Activated CD8-positive, alpha-beta T cell treated with anti-CD3 and anti-CD28 coated beads for 36 hours (primary cell): ENCODE measurements around the gene ZFYVE27. TPM values are rescaled to one million over a fixed set of nuclear protein-coding genes. Genes with fewer than 3 reads are reported as not detected.

Experiments
- ATAC-seq: fragments of 200-7000 bp; cut with Tn5 transposase; one replicate; pipeline ENCODE4 v1.10.0; 2021; ENCODE audit warnings: mild to moderate bottlenecking, moderate library complexity
- CTCF ChIA-PET: fragments of 350-600 bp; sonication (Branson Sonifier 250); formaldehyde crosslinking; loops from one replicate; lab custom pipeline; 2021; ENCODE audit warnings: antibody characterized with exemption; lab: Charles Lee
- POLR2A ChIA-PET: fragments of 350-600 bp; sonication (Branson Sonifier 250); formaldehyde crosslinking; loops from one replicate; lab custom pipeline; 2021; ENCODE audit warnings: antibody characterized with exemption; lab: Charles Lee
- DNase-seq: peaks from one replicate; pipeline ENCODE4 v3.0.0-alpha.2; 2020
- H3K27ac Mint-ChIP-seq: one replicate; pipeline ENCODE4 v1.8.0; 2021; ENCODE audit warnings: mild to moderate bottlenecking, mixed read lengths
- H3K27me3 Mint-ChIP-seq: one replicate; pipeline ENCODE4 v1.8.0; 2021; ENCODE audit warnings: mixed read lengths
- H3K36me3 Mint-ChIP-seq: one replicate; pipeline ENCODE4 v1.8.0; 2021; ENCODE audit warnings: low read depth, mixed read lengths
- H3K4me1 Mint-ChIP-seq: one replicate; pipeline ENCODE4 v1.8.0; 2021; ENCODE audit warnings: low read depth, mixed read lengths
- H3K4me3 Mint-ChIP-seq: one replicate; pipeline ENCODE4 v1.8.0; 2021; ENCODE audit warnings: mild to moderate bottlenecking, moderate library complexity, mixed read lengths
- H3K9me3 Mint-ChIP-seq: one replicate; pipeline ENCODE4 v1.8.0; 2021; ENCODE audit warnings: mixed read lengths
- intact Hi-C: fragments of 100-400 bp; cut with micrococcal nuclease; formaldehyde crosslinking; loops from one replicate; pipeline ENCODE4 v1.10.0; 2022
- total RNA-seq, 2 experiments: library from RNA; stranded (reverse); gene quantifications; one replicate each; pipeline ENCODE4 v1.2.3, GENCODE V29; 2021
- TF ChIP-seq, protein P1 (sequence below): fragments of 200-600 bp; IDR thresholded peaks from one replicate; pipeline ENCODE4 v1.8.0; 2022; ENCODE audit warnings: antibody characterized with exemption, mild to moderate bottlenecking

ZFYVE27 gene
- total RNA-seq, 2 experiments from 2014 or later, result 18.1 to 20.1 TPM

DNA sequence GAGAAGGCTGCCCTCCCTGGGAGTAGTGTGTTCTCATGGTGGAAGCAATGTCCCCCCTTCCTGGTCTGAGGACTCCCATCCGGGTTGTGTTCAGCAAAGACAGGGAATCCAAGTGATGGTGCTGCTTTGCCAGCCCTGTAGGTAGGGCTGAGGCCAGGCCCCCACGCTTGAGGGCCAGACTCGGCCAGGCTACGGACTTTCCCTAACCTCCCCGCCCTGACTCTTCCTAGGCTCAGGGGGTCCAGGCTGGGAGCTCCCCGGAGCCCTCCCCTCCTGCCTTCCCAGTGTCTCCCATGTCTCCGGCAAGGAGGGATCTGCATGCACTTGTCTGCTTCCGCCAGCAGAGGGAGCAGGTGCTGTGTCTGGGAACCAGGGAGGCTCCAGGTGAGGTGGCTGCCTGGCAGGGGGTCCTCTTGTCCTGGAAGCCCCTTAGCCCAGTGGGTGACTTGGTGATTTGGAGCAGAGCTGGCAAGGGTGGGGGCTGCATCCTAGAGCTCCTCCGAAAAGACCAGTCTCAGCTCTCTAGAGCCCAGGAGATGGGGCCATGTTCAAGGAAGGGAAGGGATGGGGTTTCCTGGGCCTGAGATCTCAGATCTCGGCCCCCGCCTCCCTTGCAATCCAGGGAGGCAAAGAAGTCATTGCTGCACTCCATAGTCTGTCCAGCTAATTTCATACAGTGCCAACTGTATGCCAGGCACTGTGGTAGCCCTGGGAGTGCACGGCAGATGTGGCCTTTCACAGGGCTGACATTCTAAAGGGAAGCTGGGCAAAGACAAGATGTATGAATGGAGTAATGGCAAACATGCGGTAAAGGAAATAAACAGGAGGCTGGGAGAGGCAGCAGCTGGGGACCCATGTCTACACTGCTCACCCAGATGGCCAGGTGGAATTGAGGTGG is 55.1 kb downstream of the ZFYVE27 start:
- ChIA-PET POLR2A (interaction anchor here (1.2 to 1.8 kb wide), 2 partner anchors 47 to 78 kb away, joined by 3 to 6 read pairs; no protein-coding TSS in a partner anchor), CTCF (interaction anchor here (0.6 to 9.3 kb wide), 34 partner anchors 10 to 253 kb away, joined by 3 to 232 read pairs (median 4); partner anchors contain the start of genes GOLGA7B, SFRP5 and ZFYVE27)
- TF ChIP-seq, protein P1, sequence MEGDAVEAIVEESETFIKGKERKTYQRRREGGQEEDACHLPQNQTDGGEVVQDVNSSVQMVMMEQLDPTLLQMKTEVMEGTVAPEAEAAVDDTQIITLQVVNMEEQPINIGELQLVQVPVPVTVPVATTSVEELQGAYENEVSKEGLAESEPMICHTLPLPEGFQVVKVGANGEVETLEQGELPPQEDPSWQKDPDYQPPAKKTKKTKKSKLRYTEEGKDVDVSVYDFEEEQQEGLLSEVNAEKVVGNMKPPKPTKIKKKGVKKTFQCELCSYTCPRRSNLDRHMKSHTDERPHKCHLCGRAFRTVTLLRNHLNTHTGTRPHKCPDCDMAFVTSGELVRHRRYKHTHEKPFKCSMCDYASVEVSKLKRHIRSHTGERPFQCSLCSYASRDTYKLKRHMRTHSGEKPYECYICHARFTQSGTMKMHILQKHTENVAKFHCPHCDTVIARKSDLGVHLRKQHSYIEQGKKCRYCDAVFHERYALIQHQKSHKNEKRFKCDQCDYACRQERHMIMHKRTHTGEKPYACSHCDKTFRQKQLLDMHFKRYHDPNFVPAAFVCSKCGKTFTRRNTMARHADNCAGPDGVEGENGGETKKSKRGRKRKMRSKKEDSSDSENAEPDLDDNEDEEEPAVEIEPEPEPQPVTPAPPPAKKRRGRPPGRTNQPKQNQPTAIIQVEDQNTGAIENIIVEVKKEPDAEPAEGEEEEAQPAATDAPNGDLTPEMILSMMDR, result peak; percentile 96
- ATAC-seq (peak; percentile 77), DNase-seq (peak; percentile 80)
- Mint-ChIP-seq H3K4me3 (no peak overlapping the region), H3K27me3 (no peaks in the 10 kb centered on the region), H3K4me1 (peaks cover 16% of the 10 kb centered on the region), H3K9me3 (peaks cover 4% of the 10 kb centered on the region), H3K36me3 (peaks cover 2% of the 10 kb centered on the region), H3K27ac (peak overlapping the region; percentile 58)
- intact Hi-C loops, result loop anchor here (2.0 to 10.0 kb wide), 2 partner anchors 77 to 253 kb away; no protein-coding TSS in a partner anchor

DNA sequence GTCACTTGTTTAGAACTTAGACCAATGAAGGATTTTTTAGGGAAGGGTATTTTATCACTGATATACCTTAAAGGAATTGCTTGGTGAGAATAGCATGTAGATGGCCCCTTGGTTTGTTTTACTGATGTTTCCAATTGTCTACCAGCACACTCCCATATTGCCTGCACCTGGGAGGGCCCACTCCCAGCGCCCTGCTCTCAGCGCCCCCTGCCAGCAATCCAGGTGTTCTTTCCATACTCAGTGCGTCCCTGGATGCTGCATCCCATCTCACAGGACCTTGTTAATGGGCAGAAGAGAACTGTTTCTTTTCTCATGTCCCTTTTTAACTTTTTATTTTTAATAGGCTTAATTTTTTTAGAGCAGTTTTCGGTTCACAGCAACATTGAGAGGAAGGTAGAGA is 59.0 kb downstream of the ZFYVE27 start:
- H3K27me3 Mint-ChIP-seq, result no peaks in the 10 kb centered on the region

DNA sequence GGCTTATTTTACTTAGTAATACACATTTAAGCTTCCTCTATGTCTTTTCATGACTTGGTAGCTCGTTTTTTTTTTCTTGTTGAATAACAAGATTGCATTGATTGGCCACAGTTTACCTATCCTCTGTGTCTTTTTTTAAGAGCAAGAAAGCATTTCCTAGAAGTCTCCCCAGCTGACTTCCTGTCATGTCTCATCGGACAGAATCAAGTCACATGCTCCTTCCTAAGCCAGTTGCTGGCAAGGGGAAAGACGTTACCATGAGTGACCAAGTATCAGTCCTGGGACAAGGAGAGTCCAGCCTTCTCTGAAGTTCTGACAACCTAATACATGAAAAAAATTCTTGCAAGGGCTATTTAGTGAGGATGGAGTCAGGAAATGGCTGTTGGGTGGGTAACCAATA is 59.7 kb downstream of the ZFYVE27 start:
- TF ChIP-seq, protein P1, result no peak
- DNase-seq (peak; percentile 63), ATAC-seq (peak; percentile 89)
- H3K4me3 Mint-ChIP-seq, result peak overlapping the region; percentile 58
- CTCF ChIA-PET, result interaction anchor here (1.0 to 9.3 kb wide), 4 partner anchors 47 to 120 kb away, joined by 3 to 232 read pairs (median 4); partner anchors contain the start of gene GOLGA7B
- peaks cover 7% of the 10 kb centered on the region for H3K36me3 Mint-ChIP-seq
- intact Hi-C loops, result loop anchor here (5.0 to 10.0 kb wide), 2 partner anchors 56 to 248 kb away; no protein-coding TSS in a partner anchor
- H3K4me1 Mint-ChIP-seq, result peaks cover 22% of the 10 kb centered on the region
- no peaks in the 10 kb centered on the region for H3K27me3 Mint-ChIP-seq
- peaks cover 17% of the 10 kb centered on the region for H3K9me3 Mint-ChIP-seq
- peak overlapping the region; percentile 92 for H3K27ac Mint-ChIP-seq
- POLR2A ChIA-PET, result interaction anchor here (0.6 to 1.1 kb wide), 4 partner anchors 15 to 93 kb away, joined by 3 read pairs; partner anchors contain the start of gene ZFYVE27

More for the DNA sequence above, 59.0 kb downstream of the ZFYVE27 start:
- intact Hi-C loops, result loop anchor here (5.0 to 10.0 kb wide), 2 partner anchors 56 to 249 kb away; no protein-coding TSS in a partner anchor
- ATAC-seq (no peak), DNase-seq (no peak)
- CTCF ChIA-PET, result interaction anchor here (0.9 to 9.3 kb wide), 4 partner anchors 9 to 74 kb away, joined by 3 to 232 read pairs (median 4); partner anchors contain the start of gene GOLGA7B
- no peak overlapping the region for H3K4me3 Mint-ChIP-seq
- POLR2A ChIA-PET, result interaction anchor here (0.9 to 1.0 kb wide), 2 partner anchors 55 to 72 kb away, joined by 3 read pairs; no protein-coding TSS in a partner anchor
- H3K9me3 Mint-ChIP-seq, result peaks cover 17% of the 10 kb centered on the region
- peaks cover 22% of the 10 kb centered on the region for H3K4me1 Mint-ChIP-seq
- H3K36me3 Mint-ChIP-seq, result peaks cover 7% of the 10 kb centered on the region
- H3K27ac Mint-ChIP-seq, result peak overlapping the region; percentile 92
- TF ChIP-seq, protein P1, result no peak

DNA sequence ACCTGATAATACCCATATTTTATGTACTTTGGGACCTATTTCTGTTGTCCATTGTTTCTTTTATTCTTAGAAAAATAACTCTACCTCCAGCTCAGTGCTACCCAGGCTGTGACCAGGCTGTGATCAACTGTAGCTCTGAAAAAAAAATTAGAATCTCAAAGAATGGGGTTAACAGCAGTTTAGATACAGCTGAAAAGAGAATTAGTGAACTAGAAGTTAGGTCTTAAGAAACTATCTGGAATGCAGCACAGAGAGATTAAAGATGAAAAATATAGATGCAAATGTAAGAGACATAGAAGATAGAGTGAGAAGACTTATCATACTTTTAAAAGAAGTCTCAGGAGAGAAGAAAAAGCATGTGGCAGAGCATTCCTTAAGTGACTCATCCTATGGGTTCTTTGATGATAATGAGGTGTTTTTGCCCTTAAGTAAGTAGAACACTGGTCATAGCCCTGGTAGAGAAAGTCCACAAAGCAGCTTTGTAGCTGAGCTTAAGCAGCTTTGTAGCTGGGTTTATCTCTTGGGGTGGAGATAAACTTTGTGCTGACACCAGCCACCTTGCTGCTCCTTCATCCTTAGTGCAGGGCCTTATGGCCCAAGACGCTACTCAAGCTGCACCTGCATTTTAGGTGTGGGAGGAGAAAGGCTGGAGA is 62.2 kb downstream of the ZFYVE27 start:
- peaks cover 17% of the 10 kb centered on the region for H3K9me3 Mint-ChIP-seq
- H3K27ac Mint-ChIP-seq, result no peak overlapping the region
- TF ChIP-seq, protein P1, result no peak
- ChIA-PET POLR2A (no interaction called here), CTCF (interaction anchor here (0.7 to 1.5 kb wide), 4 partner anchors 8 to 1424 kb away, joined by 3 to 7 read pairs (median 4); no protein-coding TSS in a partner anchor)
- no peak overlapping the region for H3K4me3 Mint-ChIP-seq
- H3K4me1 Mint-ChIP-seq, result peaks cover 19% of the 10 kb centered on the region
- no peak for DNase-seq
- peaks cover 7% of the 10 kb centered on the region for H3K36me3 Mint-ChIP-seq
- intact Hi-C loops, result loop anchor here (5.0 to 10.0 kb wide), 2 partner anchors 53 to 246 kb away; no protein-coding TSS in a partner anchor
- no peaks in the 10 kb centered on the region for H3K27me3 Mint-ChIP-seq
- no peak for ATAC-seq
